ENCODE results near the gene TLE4. TPM values are rescaled to one million over a fixed set of nuclear protein-coding genes. Genes with fewer than 3 reads are reported as not detected.

TLE4 gene
- total RNA-seq, 1 donor from 2014 or later: 58.0 TPM

DNA sequence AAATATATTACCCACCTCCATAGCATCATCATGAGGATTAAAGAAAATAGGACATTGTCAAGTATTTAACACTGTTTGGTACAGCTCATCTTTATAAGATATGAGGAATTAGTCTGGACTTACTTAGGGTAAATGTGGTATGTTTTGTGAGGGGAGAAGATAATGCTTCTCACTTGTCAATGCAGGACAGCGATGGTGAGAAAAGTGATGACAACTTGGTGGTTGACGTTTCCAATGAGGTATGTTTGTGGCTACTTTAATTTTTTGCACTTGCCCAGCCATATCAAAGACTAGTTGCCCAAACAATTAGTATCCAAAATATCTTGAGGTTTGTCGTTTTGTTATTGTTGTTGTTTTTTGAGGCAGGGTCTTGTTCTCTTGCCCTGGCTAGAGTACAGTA is 133.9 kb downstream of the TLE4 start:
- no peak for DNase-seq (ENCODE audit: low spot score in 2 of 2)
- Histone ChIP-seq H3K4me1 (no peaks in the 10 kb centered on the region), H3K27me3 (no peaks in the 10 kb centered on the region), H3K9me3 (no peaks in the 10 kb centered on the region), H3K4me3 (no peak overlapping the region), H3K36me3 (peaks cover 9 to 30% of the 10 kb centered on the region in 2 donors), H3K27ac (no peak overlapping the region)
- intact Hi-C loops (cut with DNase I): no loop called here
- TF ChIP-seq, protein P1, sequence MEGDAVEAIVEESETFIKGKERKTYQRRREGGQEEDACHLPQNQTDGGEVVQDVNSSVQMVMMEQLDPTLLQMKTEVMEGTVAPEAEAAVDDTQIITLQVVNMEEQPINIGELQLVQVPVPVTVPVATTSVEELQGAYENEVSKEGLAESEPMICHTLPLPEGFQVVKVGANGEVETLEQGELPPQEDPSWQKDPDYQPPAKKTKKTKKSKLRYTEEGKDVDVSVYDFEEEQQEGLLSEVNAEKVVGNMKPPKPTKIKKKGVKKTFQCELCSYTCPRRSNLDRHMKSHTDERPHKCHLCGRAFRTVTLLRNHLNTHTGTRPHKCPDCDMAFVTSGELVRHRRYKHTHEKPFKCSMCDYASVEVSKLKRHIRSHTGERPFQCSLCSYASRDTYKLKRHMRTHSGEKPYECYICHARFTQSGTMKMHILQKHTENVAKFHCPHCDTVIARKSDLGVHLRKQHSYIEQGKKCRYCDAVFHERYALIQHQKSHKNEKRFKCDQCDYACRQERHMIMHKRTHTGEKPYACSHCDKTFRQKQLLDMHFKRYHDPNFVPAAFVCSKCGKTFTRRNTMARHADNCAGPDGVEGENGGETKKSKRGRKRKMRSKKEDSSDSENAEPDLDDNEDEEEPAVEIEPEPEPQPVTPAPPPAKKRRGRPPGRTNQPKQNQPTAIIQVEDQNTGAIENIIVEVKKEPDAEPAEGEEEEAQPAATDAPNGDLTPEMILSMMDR (IDR thresholded peaks at IDR 0.05): no peak

DNA sequence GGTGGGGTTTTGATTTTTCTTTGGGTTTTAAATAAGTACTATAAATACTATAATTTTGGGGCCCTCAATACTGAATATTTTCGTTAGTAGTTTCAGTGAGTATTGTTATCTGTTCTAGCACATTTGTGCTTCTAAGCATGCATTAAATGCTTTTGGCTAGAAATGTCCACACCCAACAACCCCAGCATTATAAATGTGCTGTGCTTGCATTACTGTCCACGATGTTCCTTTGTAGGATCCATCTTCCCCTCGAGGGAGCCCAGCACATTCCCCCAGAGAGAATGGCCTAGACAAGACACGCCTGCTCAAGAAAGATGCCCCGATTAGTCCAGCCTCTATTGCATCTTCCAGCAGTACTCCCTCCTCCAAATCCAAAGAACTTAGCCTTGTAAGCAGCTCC is 134.7 kb downstream of the TLE4 start:
- H3K4me1 ChIP-seq: no peaks in the 10 kb centered on the region
- intact Hi-C loops (cut with DNase I): no loop called here
- no peaks in the 10 kb centered on the region for H3K9me3 ChIP-seq
- no peak for DNase-seq (ENCODE audit: low spot score in 2 of 2)
- H3K4me3 ChIP-seq: no peak overlapping the region
- H3K27ac ChIP-seq: no peak overlapping the region
- H3K27me3 ChIP-seq: no peaks in the 10 kb centered on the region
- peaks cover 9 to 34% of the 10 kb centered on the region in 2 donors for H3K36me3 ChIP-seq
- TF ChIP-seq, protein P1 (IDR thresholded peaks at IDR 0.05): no peak

DNA sequence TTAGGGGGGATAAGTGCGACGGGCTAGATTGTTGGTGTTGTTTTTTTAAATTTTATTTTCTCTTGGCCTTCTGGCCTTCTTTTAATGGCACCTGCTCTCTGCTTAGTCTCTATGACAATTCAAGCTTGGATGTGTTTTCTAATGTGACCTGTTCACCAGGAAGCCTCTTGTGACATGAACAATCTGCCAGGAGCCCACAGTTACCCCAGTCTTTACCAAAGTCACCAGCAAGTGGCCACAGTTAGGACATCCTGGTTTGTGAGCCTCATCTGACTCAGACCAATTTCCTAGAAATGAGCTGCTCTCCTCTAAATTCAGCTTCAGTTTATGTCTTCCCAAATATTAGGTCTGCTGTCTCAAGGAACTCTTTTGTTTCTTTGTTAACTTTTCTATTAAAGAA is 135.8 kb downstream of the TLE4 start:
- Histone ChIP-seq H3K4me3 (no peak overlapping the region), H3K27me3 (no peaks in the 10 kb centered on the region), H3K4me1 (no peaks in the 10 kb centered on the region), H3K27ac (no peak overlapping the region), H3K9me3 (no peaks in the 10 kb centered on the region), H3K36me3 (peaks cover 9 to 40% of the 10 kb centered on the region in 2 donors)
- intact Hi-C loops (cut with DNase I): no loop called here
- DNase-seq (ENCODE audit: low spot score in 2 of 2): no peak
- TF ChIP-seq, protein P1 (IDR thresholded peaks at IDR 0.05): no peak

DNA sequence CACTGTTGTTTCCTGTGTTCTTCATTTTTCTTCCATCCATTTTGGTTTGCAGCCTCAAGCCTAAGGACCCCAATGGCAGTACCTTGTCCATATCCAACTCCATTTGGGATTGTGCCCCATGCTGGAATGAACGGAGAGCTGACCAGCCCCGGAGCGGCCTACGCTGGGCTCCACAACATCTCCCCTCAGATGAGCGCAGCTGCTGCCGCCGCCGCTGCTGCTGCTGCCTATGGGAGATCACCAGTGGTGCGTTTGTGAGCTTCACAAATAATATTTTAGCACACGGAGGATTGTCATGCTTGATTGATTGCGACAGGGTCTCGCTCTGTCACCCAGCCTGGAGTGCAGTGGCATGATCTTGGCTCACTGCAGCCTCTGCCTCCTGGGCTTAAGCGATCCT is 136.8 kb downstream of the TLE4 start:
- no peaks in the 10 kb centered on the region for H3K4me1 ChIP-seq
- DNase-seq (ENCODE audit: low spot score in 2 of 2): no peak
- no peaks in the 10 kb centered on the region for H3K27me3 ChIP-seq
- no peak overlapping the region for H3K27ac ChIP-seq
- no peak overlapping the region for H3K4me3 ChIP-seq
- no peaks in the 10 kb centered on the region for H3K9me3 ChIP-seq
- TF ChIP-seq, protein P1 (IDR thresholded peaks at IDR 0.05): no peak
- intact Hi-C loops (cut with DNase I): no loop called here
- peaks cover 9 to 44% of the 10 kb centered on the region in 2 donors for H3K36me3 ChIP-seq

DNA sequence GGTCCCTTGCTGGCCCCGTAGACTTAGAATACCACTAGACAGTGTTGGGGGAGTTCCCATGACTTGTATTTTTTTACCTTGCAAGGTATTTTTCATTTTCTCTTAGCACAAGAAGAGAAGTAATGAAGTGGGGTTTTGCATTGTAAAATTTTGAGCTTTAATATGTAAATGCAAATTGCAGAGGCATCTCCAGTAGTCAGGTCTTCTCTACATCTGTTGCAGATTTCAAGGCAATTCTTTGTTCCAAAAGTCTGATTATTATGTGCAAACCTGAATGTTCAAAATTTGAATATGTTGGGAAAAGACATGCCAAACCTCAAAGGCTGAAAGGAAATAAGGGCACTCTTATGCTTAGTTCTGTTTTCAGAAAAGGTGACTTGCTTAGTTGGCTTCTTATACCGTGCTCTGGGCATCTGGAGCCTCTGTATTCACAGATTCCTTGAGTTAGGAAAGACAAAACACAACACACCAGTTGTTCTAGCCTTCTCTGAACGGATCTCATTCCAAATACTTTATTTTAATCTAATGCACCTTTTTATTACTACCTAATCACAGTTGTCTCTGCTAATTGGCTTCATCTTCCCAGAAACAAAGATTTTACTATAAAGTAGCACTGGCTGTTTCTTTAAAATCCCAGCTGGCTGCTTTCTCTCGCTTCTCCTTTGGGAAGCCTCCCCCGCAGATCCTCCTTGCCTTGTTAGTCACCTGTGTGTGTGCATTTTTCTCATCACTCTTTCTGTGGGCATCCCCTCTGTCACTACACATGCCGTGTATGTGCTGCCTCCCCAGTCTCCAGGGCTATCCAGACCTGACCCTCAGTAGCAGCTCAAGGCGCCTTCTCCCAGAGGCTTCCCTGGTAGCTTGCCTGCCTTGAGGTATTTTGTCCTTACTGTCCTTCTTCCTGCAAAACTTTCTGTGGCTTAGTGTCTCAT is 138.2 kb downstream of the TLE4 start:
- H3K4me3 ChIP-seq: no peak overlapping the region
- intact Hi-C loops (cut with DNase I): no loop called here
- H3K36me3 ChIP-seq: peaks cover 9 to 44% of the 10 kb centered on the region in 2 donors
- TF ChIP-seq, protein P1 (IDR thresholded peaks at IDR 0.05): no peak
- H3K27ac ChIP-seq: no peak overlapping the region
- no peak for DNase-seq (ENCODE audit: low spot score in 2 of 2)
- no peaks in the 10 kb centered on the region for H3K9me3 ChIP-seq
- H3K4me1 ChIP-seq: no peaks in the 10 kb centered on the region
- no peaks in the 10 kb centered on the region for H3K27me3 ChIP-seq

All from ascending aorta (tissue), 2 donors.